HG03025 (cell line): Measurements from ENCODE around the gene UBAP1.
"Not testable (repeated sequence)": the region's sequence is repeated elsewhere in the genome, so short reads cannot be mapped to it uniquely, and the experiment has no call there.

Source experiments
- ATAC-seq: cut with Tn5 transposase; IDR thresholded peaks from one replicate; pipeline ENCODE4 v1.9.1; 2021; ENCODE audit warnings: mild to moderate bottlenecking, moderate library complexity; ENCODE audit not compliant: unreplicated experiment, low FRiP score

Gene UBAP1

DNA sequence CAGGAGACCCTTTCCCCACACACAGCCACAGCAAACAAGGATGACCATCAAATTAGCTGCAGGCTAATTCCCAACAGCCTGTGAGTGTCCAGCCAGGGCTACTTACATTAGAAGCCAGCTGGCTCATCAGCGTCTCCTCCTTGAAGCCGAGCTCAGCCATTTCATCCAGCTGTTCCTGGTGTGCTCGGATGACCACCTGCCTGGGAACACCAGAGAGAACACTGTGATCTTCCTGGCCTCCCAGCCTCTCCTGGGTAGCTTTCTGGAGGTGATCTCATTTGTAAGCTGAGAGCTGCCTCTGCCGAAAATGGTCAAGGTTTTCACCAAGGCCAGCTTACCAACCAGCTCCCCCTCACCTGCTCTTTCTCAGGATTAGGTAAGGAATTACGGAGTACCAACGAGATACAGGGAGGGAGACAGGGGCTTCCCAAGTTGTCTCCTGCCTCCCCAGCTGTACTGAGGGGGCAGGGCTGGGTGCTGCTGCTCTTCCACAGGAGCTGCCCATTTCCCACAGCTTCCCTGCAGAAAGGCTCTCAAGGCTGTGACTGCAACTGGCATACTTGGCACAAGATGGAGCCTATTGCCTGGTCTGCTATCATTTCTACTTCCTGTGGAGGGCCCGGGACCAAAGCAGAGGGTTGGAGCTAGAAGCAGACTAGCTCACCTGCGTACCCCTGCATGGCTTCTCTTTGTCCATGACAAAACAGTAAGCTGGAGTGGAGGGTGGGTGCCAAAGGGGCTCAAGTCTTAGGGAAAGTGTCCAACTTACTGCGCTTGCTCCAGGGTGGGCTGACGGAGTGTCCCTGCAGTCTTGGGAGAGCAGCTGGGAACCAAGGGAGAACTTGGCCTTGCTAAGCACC is 76.4 kb downstream of the UBAP1 start:
- ATAC-seq: no peak

DNA sequence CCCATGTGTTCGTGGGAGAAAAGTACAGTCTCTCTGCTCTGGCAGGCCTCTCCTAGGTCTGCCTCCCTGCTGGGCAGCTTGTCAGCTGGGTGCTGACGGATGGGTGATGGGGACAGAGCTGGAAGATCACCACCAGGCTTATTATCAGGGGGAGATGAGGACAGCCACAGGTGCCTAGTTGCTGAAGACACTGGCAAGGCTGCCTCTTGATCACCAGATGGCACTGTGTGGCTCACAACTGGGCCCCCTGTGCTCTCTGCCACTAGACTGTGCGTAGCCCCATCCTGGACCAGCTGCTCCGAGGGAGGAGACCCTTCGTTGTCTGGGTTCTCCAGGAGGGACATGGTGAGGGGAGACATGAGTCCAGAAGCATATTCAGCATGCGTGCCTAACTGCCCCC is 77.3 kb downstream of the UBAP1 start:
- no peak for ATAC-seq

DNA sequence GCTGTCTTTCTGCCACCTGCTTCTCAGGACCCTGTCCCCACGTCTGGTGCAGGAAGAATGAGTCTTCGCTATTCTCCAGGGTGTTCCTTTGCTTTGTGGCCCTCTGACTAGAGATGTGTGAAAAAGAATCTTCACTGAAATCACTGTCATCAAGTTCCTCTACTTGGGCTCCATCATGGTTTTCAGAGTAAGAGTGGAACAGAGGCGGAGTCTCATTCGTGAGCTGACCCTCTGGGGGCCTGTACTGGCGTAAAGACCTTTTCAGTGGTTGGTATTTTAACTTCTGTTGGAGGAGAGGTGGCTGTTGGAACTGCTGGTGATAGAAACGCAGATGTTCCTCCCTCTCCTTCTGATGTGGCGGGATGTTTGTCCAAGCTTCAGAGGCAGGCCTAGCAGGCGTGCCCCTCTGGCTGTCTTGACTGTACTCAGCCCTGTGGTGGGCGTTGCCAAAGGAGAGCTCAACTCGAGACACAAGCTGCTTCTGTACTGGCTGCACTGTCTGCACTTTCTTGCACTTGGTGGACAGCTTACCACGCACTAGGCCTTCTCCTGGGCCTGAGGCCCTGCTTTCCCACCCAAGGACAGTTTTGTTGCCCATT is 78.2 kb downstream of the UBAP1 start:
- no peak for ATAC-seq

DNA sequence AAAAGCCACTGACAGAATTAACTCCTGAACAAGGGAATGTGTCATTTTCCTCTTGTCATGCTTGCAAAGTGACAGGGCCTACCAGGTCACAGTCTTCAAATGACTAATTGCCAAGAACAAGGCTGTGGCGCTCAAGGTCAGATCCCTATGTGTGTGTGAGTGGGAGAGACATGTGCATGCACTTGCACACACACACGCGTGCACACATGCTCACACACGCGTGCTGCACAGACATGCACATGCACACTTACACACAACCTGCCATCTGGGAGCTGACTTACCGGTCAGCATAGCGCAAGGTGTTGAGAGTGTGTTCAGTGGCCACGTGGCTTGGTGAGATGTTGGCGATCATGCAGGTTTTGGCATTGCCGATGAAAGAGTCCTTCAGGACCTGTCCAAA is 80.5 kb downstream of the UBAP1 start:
- ATAC-seq: no peak

DNA sequence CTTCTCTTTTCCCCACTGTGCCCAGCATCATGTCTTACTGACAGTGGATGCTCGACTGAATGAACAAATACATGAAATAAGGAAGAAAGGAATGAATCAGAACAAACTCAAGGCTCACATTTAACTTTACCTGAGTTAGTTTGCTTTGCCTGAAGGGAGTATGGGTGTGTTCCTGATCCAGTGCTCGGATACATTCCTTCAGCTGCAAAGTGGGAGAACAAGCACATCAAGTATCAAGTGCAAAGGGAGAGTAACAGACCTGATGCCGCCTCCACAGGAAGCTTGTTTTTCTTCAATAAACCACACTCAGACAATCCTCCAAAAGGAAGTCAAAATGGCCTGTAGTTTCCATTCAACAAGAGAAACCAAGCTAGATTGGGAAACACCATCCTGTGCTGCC is 84.1 kb downstream of the UBAP1 start:
- no peak for ATAC-seq

DNA sequence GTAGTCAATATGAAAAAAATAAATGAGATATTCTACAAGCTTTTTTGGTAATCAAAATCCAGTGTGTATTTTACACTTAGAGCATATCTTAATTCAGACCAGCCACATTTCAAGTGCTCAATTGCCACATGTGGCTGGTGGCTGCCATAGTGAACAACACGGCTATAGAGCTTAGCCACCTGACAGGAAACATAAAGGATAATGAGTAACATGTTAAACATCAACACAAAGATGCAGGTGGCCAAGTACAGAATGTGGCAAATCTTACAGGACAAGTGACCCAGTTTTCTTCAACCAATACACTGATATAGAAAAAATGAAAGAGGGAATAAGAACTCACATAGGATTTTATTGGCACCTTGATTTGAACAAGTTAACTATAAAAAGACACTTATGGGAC is 88.8 kb downstream of the UBAP1 start:
- ATAC-seq: no peak

DNA sequence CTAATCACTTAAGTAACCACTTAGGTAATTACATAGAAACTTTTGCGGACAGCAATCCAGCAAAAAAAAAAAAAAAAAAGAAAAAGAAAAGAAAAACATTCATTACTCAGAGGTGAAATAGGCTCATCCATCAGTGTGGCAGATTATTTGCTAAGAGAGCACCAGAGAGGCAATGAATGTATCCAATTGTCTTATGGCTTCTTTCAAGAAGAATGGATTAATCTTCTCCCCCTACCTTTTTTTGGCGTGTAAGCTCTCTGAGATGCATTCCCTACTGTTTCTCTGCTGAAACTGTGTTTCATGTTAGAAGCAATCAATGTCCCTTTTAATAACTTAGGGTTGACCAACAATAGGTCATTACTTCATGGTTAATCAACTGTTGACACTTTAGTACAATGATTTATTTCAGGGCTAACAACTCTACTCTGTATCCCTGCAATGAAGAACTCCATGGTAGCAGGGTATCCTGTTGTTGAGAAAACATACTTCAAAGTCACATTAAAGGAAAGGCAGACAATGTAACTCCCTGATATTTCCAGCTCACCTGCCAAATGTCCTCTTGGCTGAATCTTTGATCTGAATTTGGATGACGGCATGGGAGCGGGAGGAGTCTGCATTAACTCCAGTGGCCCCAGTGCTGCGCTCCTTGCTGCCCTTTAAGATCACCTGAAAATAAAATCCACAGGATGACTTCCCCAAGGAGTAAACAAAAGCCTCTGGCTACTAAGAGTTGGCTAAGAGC is 92.6 kb downstream of the UBAP1 start:
- no peak for ATAC-seq

DNA sequence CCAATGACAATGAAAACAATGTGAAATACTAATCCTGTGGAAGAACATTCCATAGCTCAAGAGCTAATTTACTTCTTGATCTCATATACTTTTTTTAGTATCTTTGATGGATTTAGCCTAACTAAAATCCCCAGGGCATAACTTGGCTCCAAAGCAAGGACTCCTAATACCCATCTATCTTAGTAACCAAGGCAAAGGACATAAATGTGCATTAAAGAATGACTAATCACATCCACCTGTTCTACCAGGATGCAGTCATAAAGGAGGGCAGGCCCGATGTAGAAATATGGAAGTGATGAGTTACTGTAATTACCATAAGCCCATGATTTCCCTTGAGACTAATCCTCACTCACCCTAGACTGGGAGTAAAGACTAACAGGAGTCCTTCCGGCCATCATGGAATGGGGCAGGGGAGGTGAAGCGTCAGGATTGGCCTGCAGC is 93.3 kb downstream of the UBAP1 start:
- no peak for ATAC-seq

DNA sequence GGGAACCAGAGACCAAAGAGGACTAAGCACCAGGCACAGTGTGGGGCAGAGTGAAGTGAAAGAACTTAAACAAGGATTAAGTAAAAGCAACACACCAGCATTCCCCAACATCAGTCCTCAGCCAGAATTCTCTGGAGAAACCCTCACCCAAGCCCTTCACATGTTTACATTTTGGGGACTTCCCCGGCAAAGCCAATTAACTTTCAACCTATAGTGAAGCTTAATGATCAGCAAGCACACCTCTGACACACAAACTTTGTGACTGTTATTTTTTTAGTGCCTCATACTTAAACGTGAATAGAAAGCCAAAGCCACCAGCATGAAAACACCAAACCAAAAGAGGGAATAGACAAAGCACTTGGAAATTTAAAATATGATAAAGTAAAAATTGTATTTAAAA is 94.7 kb downstream of the UBAP1 start:
- not testable (repeated sequence) for ATAC-seq

DNA sequence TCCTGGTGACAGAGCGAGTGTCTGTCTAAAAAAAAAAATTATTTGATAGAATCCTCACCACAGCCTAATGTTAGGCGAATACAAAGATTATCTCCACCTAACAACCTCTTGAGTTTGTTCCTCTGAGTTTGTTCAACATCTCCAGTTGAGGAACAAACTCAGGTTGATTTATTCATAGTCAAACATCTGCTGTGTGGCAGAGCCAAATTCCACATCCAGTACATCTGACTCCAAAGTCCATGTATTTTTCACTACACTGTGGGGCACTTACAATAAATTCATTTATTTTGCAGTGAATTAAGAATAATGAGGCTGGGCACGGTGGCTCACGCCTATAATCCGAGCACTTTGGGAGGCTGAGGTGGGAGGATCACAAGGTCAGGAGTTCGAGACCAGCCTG is 97.0 kb downstream of the UBAP1 start:
- ATAC-seq: no peak

DNA sequence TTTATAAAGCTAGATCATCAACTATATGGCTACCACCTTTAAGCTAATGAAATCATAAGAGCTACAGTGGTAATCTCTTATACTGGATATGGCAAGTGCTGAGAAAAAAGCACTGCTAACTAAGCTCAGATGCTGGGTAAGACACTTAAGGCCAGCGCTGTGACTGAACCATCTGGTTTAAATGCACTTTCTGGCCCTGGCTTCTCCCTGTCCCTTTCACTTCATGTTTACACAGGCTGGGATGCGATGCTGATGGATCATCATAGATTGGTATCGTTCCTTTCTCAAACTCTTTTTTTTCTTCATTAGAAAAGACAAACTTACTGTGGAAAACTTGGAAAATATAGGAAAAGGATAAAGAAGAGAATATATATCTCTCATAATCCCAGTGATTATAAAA is 97.9 kb downstream of the UBAP1 start:
- no peak for ATAC-seq

DNA sequence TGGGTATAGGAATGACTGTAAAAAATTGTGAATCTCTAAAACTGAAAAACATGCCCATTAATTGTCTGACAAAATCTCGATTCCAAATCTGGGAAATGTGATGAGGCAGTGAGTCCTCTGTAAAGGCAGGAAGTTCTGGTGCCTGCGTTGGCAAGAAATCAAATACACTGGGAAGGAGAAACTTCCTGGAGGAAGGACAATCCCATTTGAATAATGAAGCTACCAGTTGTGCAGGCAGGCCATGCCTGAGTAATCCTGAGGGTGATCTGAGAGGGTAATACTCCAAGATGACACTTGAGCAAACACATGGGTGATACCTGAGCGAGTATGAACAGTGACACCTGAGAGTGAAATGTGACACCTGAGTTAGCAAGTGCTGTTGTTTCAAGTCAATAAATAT is 100.6 kb downstream of the UBAP1 start:
- ATAC-seq: no peak

DNA sequence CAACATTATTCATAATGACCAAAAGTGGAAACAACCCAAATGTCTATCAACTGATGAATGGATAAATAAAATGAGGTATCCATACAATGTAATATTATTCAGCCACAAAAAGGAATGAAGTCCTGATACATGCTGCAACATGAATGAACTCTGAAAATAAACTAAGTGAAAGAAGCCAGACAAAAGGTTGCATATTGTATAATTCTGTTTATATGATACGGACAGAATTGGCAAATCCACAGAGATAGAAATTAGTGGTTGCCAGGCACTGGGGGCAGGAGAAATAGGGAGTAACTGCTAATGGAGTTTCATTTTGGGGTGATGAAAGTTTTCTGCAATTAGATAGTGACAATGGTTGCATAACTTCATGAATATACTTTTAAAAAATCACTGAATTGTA is 103.3 kb downstream of the UBAP1 start:
- no peak for ATAC-seq

DNA sequence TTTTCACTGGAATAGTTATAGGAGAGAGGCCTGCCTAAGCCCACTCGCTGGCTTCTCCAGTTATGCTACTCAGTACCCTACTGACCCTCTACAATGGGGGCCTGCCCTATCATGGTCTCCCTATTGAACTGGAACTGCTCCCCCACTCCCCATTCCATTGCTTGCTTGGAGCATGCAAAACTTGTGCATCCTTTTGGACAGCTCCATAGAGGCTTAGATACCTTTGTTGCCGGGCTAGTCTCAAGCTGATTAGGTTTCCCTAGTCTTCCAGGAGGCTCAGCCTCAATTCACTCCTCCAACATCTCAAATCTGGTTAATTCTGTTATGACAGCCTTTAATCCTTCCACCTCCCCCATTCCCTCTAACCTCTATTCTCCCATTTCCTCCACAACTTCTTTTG is 110.3 kb downstream of the UBAP1 start:
- ATAC-seq: no peak

DNA sequence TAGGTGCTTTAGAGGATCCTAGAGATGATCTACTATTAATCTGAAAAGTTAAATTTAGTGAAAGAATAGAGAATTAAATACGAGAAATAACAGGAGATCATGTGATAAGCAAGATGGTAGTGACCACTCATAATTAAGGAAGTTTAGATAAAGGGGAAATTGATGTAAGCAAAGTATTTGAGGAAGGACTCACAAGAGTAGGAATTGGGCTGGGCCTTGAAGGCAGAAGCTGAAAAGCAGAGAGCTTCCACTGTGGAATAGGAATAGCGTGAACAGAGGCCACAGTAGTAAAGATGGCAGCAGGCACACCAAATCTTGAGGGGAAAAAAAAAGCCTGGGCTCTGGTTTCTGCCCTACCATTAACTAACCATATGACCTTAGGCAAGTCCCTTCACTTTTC is 112.2 kb downstream of the UBAP1 start:
- no peak for ATAC-seq

DNA sequence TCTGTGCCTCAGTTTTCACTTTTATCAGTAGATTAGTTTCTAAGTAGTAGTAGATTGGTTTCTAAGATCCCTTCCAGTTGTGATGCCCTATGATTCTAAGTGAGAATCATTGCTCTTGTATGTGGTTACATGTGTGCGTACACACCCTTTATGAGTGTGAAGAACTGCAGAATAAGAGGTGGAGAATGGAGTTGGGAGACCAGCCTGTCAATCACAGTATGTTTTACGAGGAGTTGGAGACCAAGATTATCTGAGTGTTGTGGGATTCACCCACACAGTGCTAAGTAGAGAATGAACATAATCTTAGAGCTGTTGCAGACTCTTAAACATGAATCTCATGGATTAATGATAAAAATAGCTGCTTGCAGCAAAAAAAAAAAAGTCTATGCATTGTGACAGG is 112.6 kb downstream of the UBAP1 start:
- no peak for ATAC-seq

DNA sequence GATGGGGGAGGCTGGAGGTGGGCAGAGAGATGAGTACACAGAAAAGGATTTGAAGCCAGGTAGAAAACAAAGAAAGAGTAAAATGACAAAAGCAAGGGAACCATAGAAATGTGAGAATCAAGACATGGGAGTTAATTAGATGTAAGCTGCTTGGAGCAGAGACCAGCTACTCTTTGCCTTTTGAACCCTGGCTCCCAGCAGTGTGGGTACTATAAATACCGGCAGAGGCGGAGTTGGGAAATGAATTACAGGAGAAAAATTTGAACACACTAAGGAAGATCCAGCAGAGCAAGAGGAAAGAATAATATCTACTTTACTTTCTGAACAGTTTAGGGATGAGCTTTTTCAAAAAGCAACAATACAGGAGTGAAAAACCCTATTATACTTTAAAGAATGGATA is 113.7 kb downstream of the UBAP1 start:
- ATAC-seq: no peak

DNA sequence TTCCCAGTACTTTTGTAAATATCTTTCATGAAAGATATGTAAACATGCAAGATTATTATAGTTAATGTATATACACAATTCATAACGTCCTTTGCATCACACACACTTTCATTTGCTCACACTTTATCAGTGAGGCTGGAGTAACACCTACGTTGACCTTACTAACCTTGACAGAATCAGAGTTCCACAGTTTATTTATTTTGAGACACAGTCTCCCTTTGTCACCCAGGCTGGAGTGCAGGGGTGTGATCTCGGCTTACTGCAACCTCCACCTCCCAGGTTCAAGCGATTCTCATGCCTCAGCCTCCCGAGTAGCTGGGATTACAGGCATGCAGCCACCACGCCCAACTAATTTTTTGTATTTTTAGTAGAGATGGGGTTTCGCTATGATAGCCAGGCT is 122.2 kb downstream of the UBAP1 start:
- ATAC-seq: not testable (repeated sequence)
